Coronary artery (tissue), 2 donors: ENCODE measurements around the gene TSPAN18.

Experiments
- DNase-seq: peaks from one replicate; pipeline ENCODE4 v3.0.0-alpha.2; 2017; ENCODE audit warnings: low spot score
- H3K27ac ChIP-seq, 2 donors: fragments of 200-600 bp; sonication (generic); one replicate each; pipeline ENCODE4 v1.5.1; 2016 to 2019
- H3K4me3 ChIP-seq: fragments of 200-600 bp; sonication (generic); 2 replicates; pipeline ENCODE4 v1.5.1; 2016; ENCODE audit warnings: mild to moderate bottlenecking, moderate library complexity
- CTCF ChIP-seq: fragments of 200-600 bp; sonication (generic); IDR thresholded peaks from one replicate; pipeline ENCODE4 v1.5.1; 2019; ENCODE audit warnings: antibody characterized with exemption

TSPAN18 gene

DNA sequence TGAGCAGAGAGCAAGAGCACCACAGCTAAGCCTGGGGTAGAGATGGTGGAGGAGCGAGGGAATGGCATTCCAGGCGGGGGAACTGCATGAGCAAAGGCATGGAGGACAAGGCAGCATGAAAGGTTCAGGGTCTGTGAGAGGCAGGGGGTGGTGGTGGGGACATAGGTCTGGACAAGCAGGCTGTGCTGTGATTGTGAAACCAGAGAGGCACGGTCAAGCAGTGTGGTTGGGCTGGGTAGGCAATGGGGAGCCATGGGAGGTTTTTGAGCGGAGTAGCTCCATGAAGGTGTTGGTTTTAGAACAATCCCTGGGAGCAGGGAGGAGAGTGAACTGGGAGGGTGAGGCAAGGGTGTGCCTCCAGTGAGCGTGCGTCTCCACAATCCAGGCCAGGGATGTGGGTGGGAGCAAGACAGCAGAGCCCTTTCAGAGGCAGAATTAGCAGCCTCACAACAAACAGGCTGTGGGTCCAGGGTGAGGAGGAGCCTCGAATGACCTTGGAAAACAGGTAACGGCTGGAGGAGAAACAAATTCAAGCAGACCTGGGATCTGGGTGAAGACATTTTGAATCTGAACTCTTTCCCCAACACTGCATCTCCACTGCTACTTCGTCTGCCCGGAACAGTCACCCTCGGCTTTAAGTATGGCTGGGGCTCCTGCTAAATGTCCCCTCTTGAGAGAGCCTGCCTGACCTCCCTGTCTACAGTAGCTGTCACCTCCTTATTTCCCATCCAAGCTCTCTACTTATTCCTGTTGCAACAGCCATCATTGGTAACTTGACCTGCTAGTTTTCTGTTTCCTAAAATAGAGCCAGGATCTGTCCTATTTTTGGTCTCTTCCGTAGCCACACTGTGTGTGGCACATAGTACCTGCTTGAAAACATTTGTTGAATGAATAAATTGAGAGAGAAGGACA, 27.0 kb upstream of the TSPAN18 start:
- TF ChIP-seq CTCF, result no peak
- no peak overlapping the region for H3K27ac ChIP-seq
- H3K4me3 ChIP-seq, result no peak overlapping the region
- DNase-seq, result no peak

DNA sequence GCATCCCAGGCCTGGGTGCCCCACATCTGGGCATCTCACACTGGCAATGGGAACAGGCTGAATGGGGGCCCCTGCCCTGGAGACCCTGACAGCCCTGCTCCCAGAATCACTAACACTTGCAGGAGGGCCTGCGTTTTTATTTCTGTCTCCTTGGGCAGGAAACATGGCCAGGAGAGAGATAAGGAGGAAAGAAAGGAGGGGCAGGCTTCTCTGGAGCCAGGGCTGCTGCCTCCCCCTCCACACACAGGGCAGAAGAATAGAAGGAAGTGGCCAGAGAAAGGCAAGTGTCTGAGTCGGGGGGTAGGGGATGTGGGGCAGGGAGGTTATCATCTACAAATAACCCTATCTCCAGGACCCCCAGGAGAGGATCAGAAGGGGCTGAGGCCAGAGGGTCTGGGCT, 25.5 kb upstream of the TSPAN18 start:
- DNase-seq, result no peak
- Histone ChIP-seq H3K4me3 (no peak overlapping the region), H3K27ac (no peak overlapping the region)
- no peak for TF ChIP-seq CTCF

DNA sequence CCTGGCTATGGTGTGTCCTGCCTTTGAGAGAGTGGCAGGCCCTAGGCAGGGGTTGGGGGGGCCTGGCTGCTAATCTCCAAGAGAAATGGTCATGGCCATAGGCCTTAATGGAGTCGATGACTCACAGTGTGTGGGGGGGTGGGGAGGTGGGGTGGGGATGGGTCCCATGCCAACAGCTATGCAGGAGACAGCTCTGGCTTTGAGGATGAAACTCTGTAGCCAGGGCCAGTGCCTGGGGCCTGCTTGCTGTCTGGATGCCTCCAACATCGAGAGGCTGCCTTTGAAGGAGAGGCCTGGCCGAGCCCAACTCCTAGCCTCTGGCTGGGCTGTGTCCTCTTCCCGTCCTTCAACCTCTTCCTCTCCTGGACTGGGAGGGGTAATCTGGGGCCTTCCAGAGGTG, 23.9 kb upstream of the TSPAN18 start:
- Histone ChIP-seq H3K27ac (no peak overlapping the region), H3K4me3 (no peak overlapping the region)
- no peak for TF ChIP-seq CTCF
- no peak for DNase-seq

DNA sequence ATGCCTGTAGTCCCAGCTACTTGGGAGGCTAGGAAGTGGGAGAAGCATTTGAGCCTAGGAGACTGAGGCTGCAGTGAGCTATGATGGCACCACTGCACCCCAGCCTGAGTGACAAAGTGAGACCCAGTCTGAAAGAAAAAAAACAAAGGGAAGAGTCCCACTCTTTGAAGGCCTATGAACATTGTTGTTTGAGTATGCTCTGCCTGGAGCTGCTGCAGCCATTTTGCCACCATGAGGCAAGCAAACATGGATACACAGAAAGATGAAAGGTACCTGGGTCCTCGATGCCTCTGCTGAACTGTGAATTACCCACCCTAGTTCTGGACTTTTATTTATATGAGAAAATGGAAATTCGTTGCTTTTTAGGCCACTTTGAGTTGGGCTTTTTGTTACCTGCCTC, 19.7 kb upstream of the TSPAN18 start:
- Histone ChIP-seq H3K4me3 (no peak overlapping the region), H3K27ac (no peak overlapping the region)
- no peak for DNase-seq
- TF ChIP-seq CTCF, result no peak

GRCh38 chr11:44708009-44708408, 18.8 kb upstream of the TSPAN18 start:
- no peak overlapping the region for H3K27ac ChIP-seq
- H3K4me3 ChIP-seq, result no peak overlapping the region
- DNase-seq, result no peak
- TF ChIP-seq CTCF, result no peak

- no peak for TF ChIP-seq CTCF
- no peak for DNase-seq
- no peak overlapping the region for H3K27ac ChIP-seq
- H3K4me3 ChIP-seq, result no peak overlapping the region
Measured at GRCh38 chr11:44708523-44709280, 18.1 kb upstream of the TSPAN18 start.

GRCh38 chr11:44709281-44709562, 17.5 kb upstream of the TSPAN18 start:
- no peak for DNase-seq
- Histone ChIP-seq H3K27ac (no peak overlapping the region), H3K4me3 (no peak overlapping the region)
- TF ChIP-seq CTCF, result no peak
